ENCODE data around the gene MEF2B. TPM values are rescaled to one million over a fixed set of nuclear protein-coding genes. Genes with fewer than 3 reads are reported as not detected.

MEF2B gene
- total and polyA plus RNA-seq, 2 donors (not counting 3 experiments of a cell fraction or from before 2014, with no cell fraction given) = 0.52 to 1.2 TPM

DNA sequence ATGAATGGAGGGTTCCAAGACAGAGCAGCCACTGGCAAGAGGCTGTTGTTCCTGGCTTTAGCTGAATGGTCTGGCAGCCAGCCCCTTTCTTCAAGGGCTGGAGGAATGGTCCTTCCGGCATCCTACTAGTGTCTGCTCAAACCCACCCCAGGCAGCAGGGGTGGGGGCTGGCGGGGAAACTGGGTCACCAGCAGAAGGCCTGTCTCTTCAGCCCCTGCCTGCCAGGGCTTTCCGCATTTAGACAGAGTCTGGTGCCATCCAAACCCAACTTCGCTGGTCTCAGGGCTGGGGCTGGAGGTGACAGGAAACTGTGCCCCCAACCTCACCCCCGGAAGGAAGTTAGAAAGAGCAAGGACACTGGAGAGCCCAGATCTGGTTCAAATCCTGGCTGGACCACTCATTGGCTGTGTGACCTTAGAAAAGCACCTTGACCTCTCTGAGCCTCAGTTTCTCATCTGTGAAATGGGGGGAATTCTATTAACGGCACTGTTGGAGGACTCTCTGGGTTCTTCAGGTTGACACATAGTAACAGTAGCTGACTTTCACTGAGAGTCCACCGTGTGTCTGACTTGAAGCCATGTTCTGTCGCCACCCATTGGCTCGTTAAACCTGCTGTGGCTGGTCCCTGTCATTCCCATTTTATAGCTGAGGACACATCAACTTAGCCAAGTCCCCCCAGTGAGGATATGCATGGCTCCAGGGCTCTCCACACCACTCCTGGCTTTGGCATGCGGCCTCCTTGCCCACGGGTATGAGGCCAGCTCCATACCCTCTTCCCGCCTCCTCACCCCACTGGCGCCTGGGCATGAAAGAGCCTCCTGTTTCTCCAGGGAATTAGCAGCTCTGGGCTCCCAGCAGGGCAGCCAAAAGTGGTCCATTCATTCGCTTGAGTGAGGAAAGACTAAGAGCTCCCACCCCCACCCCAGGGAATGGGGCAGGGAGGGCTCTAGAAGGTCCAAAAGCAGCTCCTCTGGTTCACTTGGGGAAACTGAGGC is 35.6 kb upstream of the MEF2B start:
- BruUV-seq (replicated peaks) = no TSS peak
- CTCF ChIA-PET = no interaction called here
- H4K20me1 ChIP-seq (replicated peaks; ENCODE audit: control insufficient read depth, extremely low read depth, insufficient read depth, low read length) = no peaks in the 10 kb centered on the region
- no peaks in the 10 kb centered on the region for H3K9me1 ChIP-seq (replicated peaks; ENCODE audit: control insufficient read depth, extremely low read depth, insufficient read depth, low read length)
- H3K9ac ChIP-seq (replicated peaks; ENCODE audit: extremely low read depth, insufficient read depth, low read length) = no peak overlapping the region
- H3K36me3 ChIP-seq (ENCODE audit: control insufficient read depth in 2 of 2, extremely low read depth in 1 of 2, insufficient read depth in 2 of 2, low read length in 2 of 2) = peaks cover 0 to 4% of the 10 kb centered on the region in 2 experiments
- peaks cover 12% of the 10 kb centered on the region for H3K79me2 ChIP-seq (ENCODE audit: control insufficient read depth, insufficient read depth, low read length)
- no peak for TF ChIP-seq EZH2 (IDR thresholded peaks at IDR 0.05; ENCODE audit: borderline replicate concordance, low read depth, low read length, severe bottlenecking)
- TF ChIP-seq, protein P1, sequence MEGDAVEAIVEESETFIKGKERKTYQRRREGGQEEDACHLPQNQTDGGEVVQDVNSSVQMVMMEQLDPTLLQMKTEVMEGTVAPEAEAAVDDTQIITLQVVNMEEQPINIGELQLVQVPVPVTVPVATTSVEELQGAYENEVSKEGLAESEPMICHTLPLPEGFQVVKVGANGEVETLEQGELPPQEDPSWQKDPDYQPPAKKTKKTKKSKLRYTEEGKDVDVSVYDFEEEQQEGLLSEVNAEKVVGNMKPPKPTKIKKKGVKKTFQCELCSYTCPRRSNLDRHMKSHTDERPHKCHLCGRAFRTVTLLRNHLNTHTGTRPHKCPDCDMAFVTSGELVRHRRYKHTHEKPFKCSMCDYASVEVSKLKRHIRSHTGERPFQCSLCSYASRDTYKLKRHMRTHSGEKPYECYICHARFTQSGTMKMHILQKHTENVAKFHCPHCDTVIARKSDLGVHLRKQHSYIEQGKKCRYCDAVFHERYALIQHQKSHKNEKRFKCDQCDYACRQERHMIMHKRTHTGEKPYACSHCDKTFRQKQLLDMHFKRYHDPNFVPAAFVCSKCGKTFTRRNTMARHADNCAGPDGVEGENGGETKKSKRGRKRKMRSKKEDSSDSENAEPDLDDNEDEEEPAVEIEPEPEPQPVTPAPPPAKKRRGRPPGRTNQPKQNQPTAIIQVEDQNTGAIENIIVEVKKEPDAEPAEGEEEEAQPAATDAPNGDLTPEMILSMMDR (IDR thresholded peaks at IDR 0.05; ENCODE audit: extremely low read depth in 1 of 2, insufficient read depth in 1 of 2, low read depth in 1 of 2, low read length in 2 of 2) = no peak
- TF ChIP-seq MYC (IDR thresholded peaks at IDR 0.05; ENCODE audit: low read depth, low read length) = no peak
- TF ChIP-seq GATA2 (IDR thresholded peaks at IDR 0.05; ENCODE audit: insufficient read depth, insufficient read length, low read depth, low read length) = no peak
- TF ChIP-seq, protein P2, sequence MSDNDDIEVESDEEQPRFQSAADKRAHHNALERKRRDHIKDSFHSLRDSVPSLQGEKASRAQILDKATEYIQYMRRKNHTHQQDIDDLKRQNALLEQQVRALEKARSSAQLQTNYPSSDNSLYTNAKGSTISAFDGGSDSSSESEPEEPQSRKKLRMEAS (IDR thresholded peaks at IDR 0.05; ENCODE audit: insufficient read depth, insufficient read length) = no peak
- no peak for TF ChIP-seq FOS (IDR thresholded peaks at IDR 0.05; ENCODE audit: borderline replicate concordance, insufficient read depth, low read length)
- TF ChIP-seq POLR2A (IDR thresholded peaks at IDR 0.05; ENCODE audit: low read depth, low read length) = no peak
- no peak for TF ChIP-seq POLR2AphosphoS5 (IDR thresholded peaks at IDR 0.05; ENCODE audit: insufficient read depth, low read depth, low read length)
- no peak overlapping the region for H3K27ac ChIP-seq (ENCODE audit: insufficient read depth, low read depth, low read length)
- dilution Hi-C loops (cut with MboI; ENCODE audit: extremely low pct_ligation_motif_present, low sequenced_read_pairs) (no loop called here), intact Hi-C loops (cut with micrococcal nuclease) (no loop called here)
- H3K4me3 ChIP-seq (replicated peaks in 1 of 3; ENCODE audit: insufficient read depth in 1 of 3, low read depth in 1 of 3, low read length in 3 of 3) = no peak overlapping the region
- no peaks in the 10 kb centered on the region for H3K27me3 ChIP-seq (ENCODE audit: control insufficient read depth in 2 of 2, insufficient read depth in 2 of 2, low read length in 2 of 2)
- FAIRE-seq (no peak), DNase-seq (ENCODE audit: low read depth, low spot score) (no peak)
- H3K4me1 ChIP-seq (ENCODE audit: control insufficient read depth, extremely low read depth, insufficient read depth, low read length) = peaks cover 6% of the 10 kb centered on the region
- H3K4me2 ChIP-seq (ENCODE audit: insufficient read depth, low read length) = no peak overlapping the region
- H3K9me3 ChIP-seq (replicated peaks; ENCODE audit: control insufficient read depth, insufficient read depth, low read length) = no peaks in the 10 kb centered on the region
- POLR2A ChIA-PET = no interaction called here
- H2AFZ ChIP-seq (ENCODE audit: low read depth, low read length) = no peak overlapping the region
